ENCODE measurements around the gene CACNA1E.

- TF ChIP-seq, protein P1, sequence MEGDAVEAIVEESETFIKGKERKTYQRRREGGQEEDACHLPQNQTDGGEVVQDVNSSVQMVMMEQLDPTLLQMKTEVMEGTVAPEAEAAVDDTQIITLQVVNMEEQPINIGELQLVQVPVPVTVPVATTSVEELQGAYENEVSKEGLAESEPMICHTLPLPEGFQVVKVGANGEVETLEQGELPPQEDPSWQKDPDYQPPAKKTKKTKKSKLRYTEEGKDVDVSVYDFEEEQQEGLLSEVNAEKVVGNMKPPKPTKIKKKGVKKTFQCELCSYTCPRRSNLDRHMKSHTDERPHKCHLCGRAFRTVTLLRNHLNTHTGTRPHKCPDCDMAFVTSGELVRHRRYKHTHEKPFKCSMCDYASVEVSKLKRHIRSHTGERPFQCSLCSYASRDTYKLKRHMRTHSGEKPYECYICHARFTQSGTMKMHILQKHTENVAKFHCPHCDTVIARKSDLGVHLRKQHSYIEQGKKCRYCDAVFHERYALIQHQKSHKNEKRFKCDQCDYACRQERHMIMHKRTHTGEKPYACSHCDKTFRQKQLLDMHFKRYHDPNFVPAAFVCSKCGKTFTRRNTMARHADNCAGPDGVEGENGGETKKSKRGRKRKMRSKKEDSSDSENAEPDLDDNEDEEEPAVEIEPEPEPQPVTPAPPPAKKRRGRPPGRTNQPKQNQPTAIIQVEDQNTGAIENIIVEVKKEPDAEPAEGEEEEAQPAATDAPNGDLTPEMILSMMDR (conservative IDR thresholded peaks at IDR 0.05; ENCODE audit: low read length), result no peak
- no peak for TF ChIP-seq EZH2phosphoT487 (IDR thresholded peaks at IDR 0.05; ENCODE audit: borderline replicate concordance, low read depth, low read length)
These were observed 9.8 kb downstream of the CACNA1E start for GRCh38 chr1:181493166-181493565.

Data from OCI-LY7 (cell line).